OCI-LY7 (cell line): ENCODE data around the gene MAML3.

Experiments used
- EZH2phosphoT487 ChIP-seq: fragments of 200-600 bp; sonication (generic); IDR thresholded peaks from 2 replicates; pipeline ENCODE4 v1.6.1; 2018; ENCODE audit warnings: low read depth, borderline replicate concordance, mild to moderate bottlenecking, mixed run types, antibody characterized with exemption, low read length, moderate library complexity, mixed read lengths
- TF ChIP-seq, protein P1 (sequence below): fragments of 200-600 bp; sonication (generic); conservative IDR thresholded peaks from 2 replicates; pipeline ENCODE4 v1.5.1; 2014; ENCODE audit warnings: mild to moderate bottlenecking, antibody characterized with exemption, low read length, moderate library complexity, mixed read lengths

DNA sequence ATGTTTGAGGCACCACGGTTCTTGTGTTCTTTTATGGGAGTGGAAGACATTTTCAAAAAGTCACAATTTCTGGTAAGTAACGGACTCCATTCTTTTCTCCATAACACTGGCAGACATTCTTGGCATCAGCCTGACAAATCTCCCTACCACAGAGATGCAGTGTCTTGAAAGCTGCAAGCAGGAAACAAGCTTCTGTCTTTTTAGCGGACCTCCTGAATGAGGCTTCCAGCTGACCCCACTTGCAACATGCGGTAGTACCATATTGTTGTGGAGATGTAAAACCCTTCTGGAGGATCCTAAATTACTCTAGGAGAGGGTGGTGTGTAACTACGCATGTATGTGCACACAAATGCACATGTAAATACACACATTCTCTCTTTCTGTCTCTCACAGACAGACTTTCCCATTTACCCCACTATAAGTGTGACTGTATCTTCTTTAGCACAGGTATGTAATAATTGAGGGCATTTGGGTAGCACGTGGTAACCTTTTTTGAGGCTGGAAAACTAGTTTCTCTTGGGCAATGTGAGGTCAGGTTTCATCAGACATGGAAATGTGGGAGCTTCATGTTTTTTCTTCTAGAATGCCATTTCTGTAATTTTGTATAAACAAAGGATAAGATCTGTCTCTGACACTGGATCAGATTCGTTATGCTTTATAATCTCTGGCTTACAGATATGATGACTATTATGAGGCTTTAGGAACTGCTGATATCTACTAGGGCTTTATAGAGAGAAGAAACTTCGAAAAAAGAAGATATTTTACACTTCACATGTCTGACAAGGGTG is 358.3 kb downstream of the MAML3 start:
- TF ChIP-seq, protein P1, sequence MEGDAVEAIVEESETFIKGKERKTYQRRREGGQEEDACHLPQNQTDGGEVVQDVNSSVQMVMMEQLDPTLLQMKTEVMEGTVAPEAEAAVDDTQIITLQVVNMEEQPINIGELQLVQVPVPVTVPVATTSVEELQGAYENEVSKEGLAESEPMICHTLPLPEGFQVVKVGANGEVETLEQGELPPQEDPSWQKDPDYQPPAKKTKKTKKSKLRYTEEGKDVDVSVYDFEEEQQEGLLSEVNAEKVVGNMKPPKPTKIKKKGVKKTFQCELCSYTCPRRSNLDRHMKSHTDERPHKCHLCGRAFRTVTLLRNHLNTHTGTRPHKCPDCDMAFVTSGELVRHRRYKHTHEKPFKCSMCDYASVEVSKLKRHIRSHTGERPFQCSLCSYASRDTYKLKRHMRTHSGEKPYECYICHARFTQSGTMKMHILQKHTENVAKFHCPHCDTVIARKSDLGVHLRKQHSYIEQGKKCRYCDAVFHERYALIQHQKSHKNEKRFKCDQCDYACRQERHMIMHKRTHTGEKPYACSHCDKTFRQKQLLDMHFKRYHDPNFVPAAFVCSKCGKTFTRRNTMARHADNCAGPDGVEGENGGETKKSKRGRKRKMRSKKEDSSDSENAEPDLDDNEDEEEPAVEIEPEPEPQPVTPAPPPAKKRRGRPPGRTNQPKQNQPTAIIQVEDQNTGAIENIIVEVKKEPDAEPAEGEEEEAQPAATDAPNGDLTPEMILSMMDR, result no peak
- TF ChIP-seq EZH2phosphoT487, result no peak
